Naive thymus-derived CD4-positive, alpha-beta T cell (primary cell): Measurements from ENCODE around the gene FAM131C. TPM values are rescaled to one million over a fixed set of nuclear protein-coding genes. Genes with fewer than 3 reads are reported as not detected.
A peak's percentile ranks its signal among the peaks of the same experiment; 100 is the strongest.

Experiments used
- ATAC-seq: fragments of 150-1000 bp; cut with Tn5 transposase; 2 replicates; pipeline ENCODE4 v1.10.0; 2021; ENCODE audit warnings: mild to moderate bottlenecking, moderate library complexity
- CTCF ChIA-PET: fragments of 350-600 bp; sonication (Branson Sonifier 250); formaldehyde crosslinking; loops from one replicate; lab custom pipeline; 2021; ENCODE audit warnings: antibody characterized with exemption; lab: Charles Lee
- POLR2A ChIA-PET: fragments of 350-600 bp; sonication (Branson Sonifier 250); formaldehyde crosslinking; loops from one replicate; lab custom pipeline; 2021; ENCODE audit warnings: antibody characterized with exemption, inconsistent platforms; lab: Charles Lee
- DNase-seq, 9 donors: peaks; one replicate each; pipeline versions ENCODE4 v3.0.0 to v3.0.0-alpha.2; 2020 to 2022; ENCODE audit warnings: mixed read lengths in 1 of 9
- H3K27ac ChIP-seq: one replicate; pipeline ENCODE4 v1.7.0; 2013; ENCODE audit warnings: mild to moderate bottlenecking, low read depth, low read length, moderate library complexity
- H3K27me3 ChIP-seq, 2 donors: one replicate each; pipeline ENCODE4 v1.7.0; 2013; ENCODE audit warnings: low read length in 2 of 2, mild to moderate bottlenecking in 2 of 2, moderate library complexity in 2 of 2; ENCODE audit not compliant: control insufficient read depth in 2 of 2, insufficient read depth in 2 of 2
- H3K36me3 ChIP-seq, 3 experiments: 1 replicate in 2 of 3; 2 replicates in 1 of 3; pipeline ENCODE4 v1.7.0; 2013; ENCODE audit warnings: low read length in 3 of 3, mild to moderate bottlenecking in 3 of 3, moderate library complexity in 1 of 3; ENCODE audit not compliant: insufficient read depth in 3 of 3, control insufficient read depth in 2 of 3
- H3K4me1 ChIP-seq, 2 donors: one replicate each; pipeline ENCODE4 v1.7.0; 2013; ENCODE audit warnings: low read length in 2 of 2, mild to moderate bottlenecking in 2 of 2, moderate library complexity in 1 of 2; ENCODE audit not compliant: control insufficient read depth in 2 of 2, insufficient read depth in 2 of 2
- H3K4me3 ChIP-seq: 2 replicates; pipeline ENCODE4 v1.7.0; 2013; ENCODE audit warnings: mild to moderate bottlenecking, low read length
- H3K9me3 ChIP-seq, 3 experiments: 1 replicate in 2 of 3; 2 replicates in 1 of 3; pipeline ENCODE4 v1.7.0; 2013; ENCODE audit warnings: low read length in 3 of 3; ENCODE audit not compliant: control insufficient read depth in 2 of 3
- H3K27ac Mint-ChIP-seq, 9 donors: one replicate each; pipeline ENCODE4 v1.8.0; 2020 to 2022; ENCODE audit warnings: mixed read lengths in 9 of 9, mild to moderate bottlenecking in 8 of 9, moderate library complexity in 5 of 9, inconsistent platforms in 2 of 9
- H3K27me3 Mint-ChIP-seq, 5 donors: one replicate each; pipeline ENCODE4 v1.8.0; 2021 to 2022; ENCODE audit warnings: mixed read lengths in 5 of 5, mild to moderate bottlenecking in 1 of 5
- H3K36me3 Mint-ChIP-seq, 5 donors: one replicate each; pipeline ENCODE4 v1.8.0; 2020 to 2022; ENCODE audit warnings: mixed read lengths in 5 of 5, mild to moderate bottlenecking in 3 of 5, inconsistent platforms in 1 of 5
- H3K4me1 Mint-ChIP-seq, 7 donors: one replicate each; pipeline ENCODE4 v1.8.0; 2020 to 2022; ENCODE audit warnings: mixed read lengths in 7 of 7, mild to moderate bottlenecking in 3 of 7, inconsistent platforms in 1 of 7
- H3K4me3 Mint-ChIP-seq, 10 donors: one replicate each; pipeline ENCODE4 v1.8.0; 2020 to 2022; ENCODE audit warnings: mild to moderate bottlenecking in 10 of 10, mixed read lengths in 10 of 10, moderate library complexity in 6 of 10, inconsistent platforms in 2 of 10
- H3K9me3 Mint-ChIP-seq, 11 donors: one replicate each; pipeline ENCODE4 v1.8.0; 2020 to 2022; ENCODE audit warnings: mixed read lengths in 11 of 11, mild to moderate bottlenecking in 4 of 11, inconsistent platforms in 1 of 11, moderate library complexity in 1 of 11
- intact Hi-C, 2 donors: fragments of 100-400 bp; cut with micrococcal nuclease; formaldehyde crosslinking; loops; one replicate each; pipeline ENCODE4 v1.15.1; 2023
- polyA plus RNA-seq, 2 donors: library from polyadenylated mRNA; unstranded; fragments of 300-500 nt; fragmentation: Illumina TruSeq; gene quantifications; one replicate each; pipeline ENCODE4 v1.2.3, GENCODE V29; 2021
- total RNA-seq, 6 experiments: library from RNA in 5 of 6; stranded (reverse) in 5 of 6; gene quantifications; 1 replicate in 5 of 6; 2 replicates in 1 of 6; pipeline ENCODE4 v1.2.3 and lab custom pipeline; 2021 to 2026

The FAM131C gene
- total and polyA plus RNA-seq, 7 experiments from 2014 or later, result 1.3 TPM; not detected in 6

- Mint-ChIP-seq H3K4me1 (peaks cover 14 to 20% (median 15%) of the 10 kb centered on the region in 7 donors), H3K36me3 (peaks cover 0 to 2% (median 0%) of the 10 kb centered on the region in 5 donors), H3K9me3 (peaks cover 0 to 3% (median 0%) of the 10 kb centered on the region in 11 donors), H3K27me3 (peaks cover 5 to 34% (median 10%) of the 10 kb centered on the region in 5 donors), H3K27ac (no peak overlapping the region), H3K4me3 (no peak overlapping the region)
- H3K4me1 ChIP-seq, result peaks cover 6 to 11% of the 10 kb centered on the region in 2 donors
- no peak overlapping the region for H3K4me3 ChIP-seq
- ChIA-PET POLR2A (no interaction called here), CTCF (interaction anchor here (0.5 to 13.1 kb wide), 4 partner anchors 112 to 268 kb away, joined by 3 to 240 read pairs (median 4); no protein-coding TSS in a partner anchor)
- DNase-seq (no peak), ATAC-seq (no peak)
- no peaks in the 10 kb centered on the region for H3K36me3 ChIP-seq
- H3K27me3 ChIP-seq, result peaks cover 0 to 6% of the 10 kb centered on the region in 2 donors
- no peak overlapping the region for H3K27ac ChIP-seq
- intact Hi-C loops, result loop anchor here in 1 of 2 donors (5.0 kb wide), 1 partner anchor 291 kb away; the partner anchor contains the start of gene SZRD1
- H3K9me3 ChIP-seq, result no peaks in the 10 kb centered on the region
These were observed 2.8 kb upstream of the FAM131C start for GRCh38 chr1:16076031-16076864.

- H3K36me3 ChIP-seq, result no peaks in the 10 kb centered on the region
- ATAC-seq (no peak), DNase-seq (no peak)
- no peaks in the 10 kb centered on the region for H3K9me3 ChIP-seq
- H3K27me3 Mint-ChIP-seq, result peaks cover 5 to 36% (median 10%) of the 10 kb centered on the region in 5 donors
- no peak overlapping the region for H3K27ac Mint-ChIP-seq
- H3K4me1 Mint-ChIP-seq, result peaks cover 14 to 22% (median 15%) of the 10 kb centered on the region in 7 donors
- peaks cover 0 to 6% of the 10 kb centered on the region in 2 donors for H3K27me3 ChIP-seq
- H3K4me3 ChIP-seq, result no peak overlapping the region
- intact Hi-C loops, result loop anchor here in 1 of 2 donors (5.0 kb wide), 1 partner anchor 292 kb away; the partner anchor contains the start of gene SZRD1
- peaks cover 11 to 12% of the 10 kb centered on the region in 2 donors for H3K4me1 ChIP-seq
- H3K9me3 Mint-ChIP-seq, result peaks cover 0 to 3% (median 0%) of the 10 kb centered on the region in 11 donors
- peaks cover 0 to 2% (median 0%) of the 10 kb centered on the region in 5 donors for H3K36me3 Mint-ChIP-seq
- ChIA-PET POLR2A (no interaction called here), CTCF (interaction anchor here (0.6 to 13.1 kb wide), 4 partner anchors 112 to 249 kb away, joined by 3 to 240 read pairs (median 4); no protein-coding TSS in a partner anchor)
- H3K27ac ChIP-seq, result no peak overlapping the region
- peak overlapping the region in 1 of 10 donors; percentile 25 for H3K4me3 Mint-ChIP-seq
These were observed 2.0 kb upstream of the FAM131C start for GRCh38 chr1:16075337-16076030.

GRCh38 chr1:16074217-16074616 is 766 bp upstream of the FAM131C start:
- Histone ChIP-seq H3K4me1 (peaks cover 8 to 13% of the 10 kb centered on the region in 2 donors), H3K36me3 (no peaks in the 10 kb centered on the region), H3K27me3 (peaks cover 0 to 6% of the 10 kb centered on the region in 2 donors), H3K9me3 (no peaks in the 10 kb centered on the region), H3K27ac (no peak overlapping the region), H3K4me3 (no peak overlapping the region)
- Mint-ChIP-seq H3K9me3 (peaks cover 0 to 3% (median 0%) of the 10 kb centered on the region in 11 donors), H3K27ac (no peak overlapping the region), H3K4me3 (peak overlapping the region; percentile 53 to 85 (median 81)), H3K4me1 (peaks cover 18 to 27% (median 20%) of the 10 kb centered on the region in 7 donors), H3K36me3 (peaks cover 0 to 2% (median 0%) of the 10 kb centered on the region in 5 donors), H3K27me3 (peaks cover 5 to 40% (median 10%) of the 10 kb centered on the region in 5 donors)
- CTCF ChIA-PET, result interaction anchor here (0.9 to 13.1 kb wide), 2 partner anchors 114 to 289 kb away, joined by 3 to 240 read pairs; no protein-coding TSS in a partner anchor
- DNase-seq (no peak), ATAC-seq (no peak)
- intact Hi-C loops, result loop anchor here in 1 of 2 donors (5.0 kb wide), 1 partner anchor 278 kb away; the partner anchor contains the start of gene FBXO42
- POLR2A ChIA-PET, result no interaction called here

GRCh38 chr1:16072616-16073484 is 601 bp downstream of the FAM131C start:
- Mint-ChIP-seq H3K4me3 (peak overlapping the region in 5 of 10 donors; percentile 3 to 61 (median 49)), H3K27ac (no peak overlapping the region), H3K4me1 (peaks cover 13 to 28% (median 15%) of the 10 kb centered on the region in 7 donors), H3K9me3 (peaks cover 0 to 3% (median 0%) of the 10 kb centered on the region in 11 donors), H3K27me3 (peaks cover 5 to 40% (median 10%) of the 10 kb centered on the region in 5 donors), H3K36me3 (peaks cover 0 to 2% (median 0%) of the 10 kb centered on the region in 5 donors)
- ChIA-PET CTCF (interaction anchor here (1.3 to 13.1 kb wide), 2 partner anchors 64 to 115 kb away, joined by 3 to 240 read pairs; no protein-coding TSS in a partner anchor), POLR2A (interaction anchor here (0.5 to 0.9 kb wide), 2 partner anchors 89 to 714 kb away, joined by 3 read pairs; no protein-coding TSS in a partner anchor)
- Histone ChIP-seq H3K27me3 (peaks cover 0 to 6% of the 10 kb centered on the region in 2 donors), H3K36me3 (no peaks in the 10 kb centered on the region), H3K4me1 (peaks cover 5 to 13% of the 10 kb centered on the region in 2 donors), H3K9me3 (no peaks in the 10 kb centered on the region), H3K4me3 (no peak overlapping the region), H3K27ac (no peak overlapping the region)
- no peak for ATAC-seq
- intact Hi-C loops, result loop anchor here in 1 of 2 donors (5.0 kb wide), 1 partner anchor 279 kb away; the partner anchor contains the start of gene FBXO42
- DNase-seq, result no peak

GRCh38 chr1:16072095-16072494 is 1.4 kb downstream of the FAM131C start:
- POLR2A ChIA-PET, result interaction anchor here (0.9 kb wide), 1 partner anchor 90 kb away, joined by 3 read pairs; no protein-coding TSS in a partner anchor
- H3K27ac Mint-ChIP-seq, result no peak overlapping the region
- H3K9me3 Mint-ChIP-seq, result peaks cover 0 to 2% (median 0%) of the 10 kb centered on the region in 11 donors
- Histone ChIP-seq H3K27me3 (peaks cover 0 to 6% of the 10 kb centered on the region in 2 donors), H3K36me3 (no peaks in the 10 kb centered on the region), H3K4me3 (no peak overlapping the region), H3K9me3 (no peaks in the 10 kb centered on the region), H3K27ac (no peak overlapping the region), H3K4me1 (peaks cover 5 to 13% of the 10 kb centered on the region in 2 donors)
- H3K27me3 Mint-ChIP-seq, result peaks cover 5 to 47% (median 12%) of the 10 kb centered on the region in 5 donors
- DNase-seq (no peak), ATAC-seq (no peak)
- peaks cover 13 to 33% (median 15%) of the 10 kb centered on the region in 7 donors for H3K4me1 Mint-ChIP-seq
- peaks cover 0 to 2% (median 0%) of the 10 kb centered on the region in 5 donors for H3K36me3 Mint-ChIP-seq
- CTCF ChIA-PET, result interaction anchor here (1.3 to 13.1 kb wide), 2 partner anchors 63 to 116 kb away, joined by 3 to 240 read pairs; no protein-coding TSS in a partner anchor
- H3K4me3 Mint-ChIP-seq, result peak overlapping the region in 5 of 10 donors; percentile 5 to 61 (median 11)
- intact Hi-C loops, result loop anchor here in 1 of 2 donors (5.0 kb wide), 1 partner anchor 280 kb away; the partner anchor contains the start of gene FBXO42
